WI38 (cell line): ENCODE data around the gene SPEG.

Source experiments
- H3K4me3 ChIP-seq: 2 replicates; pipeline ENCODE4 v1.5.1; 2011; ENCODE audit warnings: low read depth, mild to moderate bottlenecking, control low read depth, low read length
- CTCF ChIP-seq: IDR thresholded peaks from 2 replicates; pipeline ENCODE4 v1.5.1; 2012; ENCODE audit warnings: low read depth, mild to moderate bottlenecking, control low read depth, low read length

SPEG gene

GRCh38 chr2:219451661-219452360, 17.2 kb downstream of the SPEG start:
- no peak for TF ChIP-seq CTCF
- H3K4me3 ChIP-seq = no peak overlapping the region

GRCh38 chr2:219452361-219453317, 18.0 kb downstream of the SPEG start:
- H3K4me3 ChIP-seq = no peak overlapping the region
- TF ChIP-seq CTCF = no peak

- H3K4me3 ChIP-seq = no peak overlapping the region; the same call in 1 of the 2 replicates
- no peak for TF ChIP-seq CTCF
Measured at GRCh38 chr2:219453671-219454590, 19.3 kb downstream of the SPEG start.

- no peak for TF ChIP-seq CTCF
- H3K4me3 ChIP-seq = no peak overlapping the region
Measured at GRCh38 chr2:219455581-219455980, 20.9 kb downstream of the SPEG start.

- H3K4me3 ChIP-seq = no peak overlapping the region
- no peak for TF ChIP-seq CTCF
Measured at GRCh38 chr2:219457784-219458369, 23.2 kb downstream of the SPEG start.

- H3K4me3 ChIP-seq = no peak overlapping the region
- no peak for TF ChIP-seq CTCF
Measured at GRCh38 chr2:219458996-219459395, 24.4 kb downstream of the SPEG start.
